Stimulated activated CD4-positive, alpha-beta T cell treated with anti-CD3 and anti-CD28 coated beads, Interleukin-15, amount 100 ng/mL, for 48 hours (primary cell): ENCODE results near the gene TEX9.
"Not testable (repeated sequence)": the region's sequence is repeated elsewhere in the genome, so short reads cannot be mapped to it uniquely, and the experiment has no call there.

Experiments used
- DNase-seq, 2 donors: peaks; one replicate each; pipeline ENCODE4 v3.0.0-alpha.2; 2020; ENCODE audit warnings: low read depth in 2 of 2

Gene TEX9

GRCh38 chr15:56365075-56365711 is at the start of gene TEX9:
TEX9 (plus strand) TSS chr15:56365426; CDS start chr15:56365451, 25 bp downstream.
- peak; percentile 66 to 74 for DNase-seq

- DNase-seq: not testable (repeated sequence)
These were observed 48.7 kb upstream of the TEX9 start for GRCh38 chr15:56316561-56316960.

- DNase-seq: no peak
These were observed 44.9 kb upstream of the TEX9 start for GRCh38 chr15:56320316-56320715.

- DNase-seq: no peak
These were observed 44.4 kb upstream of the TEX9 start for GRCh38 chr15:56320861-56321260.

GRCh38 chr15:56322444-56322843 is 42.8 kb upstream of the TEX9 start:
- DNase-seq: no peak

GRCh38 chr15:56323435-56323834 is 41.8 kb upstream of the TEX9 start:
- no peak for DNase-seq

- no peak for DNase-seq
These were observed 40.0 kb upstream of the TEX9 start for GRCh38 chr15:56325186-56325585.

GRCh38 chr15:56327721-56328502 is 37.3 kb upstream of the TEX9 start:
- no peak for DNase-seq

- DNase-seq: no peak
These were observed 28.0 kb upstream of the TEX9 start for GRCh38 chr15:56337084-56337725.

- DNase-seq: no peak
These were observed 25.6 kb upstream of the TEX9 start for GRCh38 chr15:56339594-56339993.

GRCh38 chr15:56341201-56341600 is 24.0 kb upstream of the TEX9 start:
- DNase-seq: no peak

- DNase-seq: no peak
These were observed 22.6 kb upstream of the TEX9 start for GRCh38 chr15:56342653-56343052.

GRCh38 chr15:56343879-56344278 is 21.3 kb upstream of the TEX9 start:
- no peak for DNase-seq

GRCh38 chr15:56344336-56344735 is 20.9 kb upstream of the TEX9 start:
- DNase-seq: no peak

- DNase-seq: no peak
These were observed 18.8 kb upstream of the TEX9 start for GRCh38 chr15:56346414-56346813.

- DNase-seq: no peak
These were observed 15.7 kb upstream of the TEX9 start for GRCh38 chr15:56349554-56349953.

- no peak for DNase-seq
These were observed 13.9 kb upstream of the TEX9 start for GRCh38 chr15:56351353-56351752.

GRCh38 chr15:56351957-56352506 is 13.2 kb upstream of the TEX9 start:
- DNase-seq: no peak

GRCh38 chr15:56353119-56353518 is 12.1 kb upstream of the TEX9 start:
- no peak for DNase-seq

- no peak for DNase-seq
These were observed 11.5 kb upstream of the TEX9 start for GRCh38 chr15:56353740-56354139.

- no peak for DNase-seq
These were observed 8.6 kb upstream of the TEX9 start for GRCh38 chr15:56356616-56357015.

- DNase-seq: no peak
These were observed 6.6 kb upstream of the TEX9 start for GRCh38 chr15:56358604-56359003.

GRCh38 chr15:56361987-56362386 is 3.2 kb upstream of the TEX9 start:
- no peak for DNase-seq
